Hepatic stellate cell (primary cell): ENCODE results near the gene SECISBP2L.
A peak's percentile ranks its signal among the peaks of the same experiment; 100 is the strongest.
"Not testable (repeated sequence)": the region's sequence is repeated elsewhere in the genome, so short reads cannot be mapped to it uniquely, and the experiment has no call there.

ENCODE experiments used
- DNase-seq: peaks from one replicate; pipeline ENCODE4 v3.0.0; 2011; ENCODE audit warnings: low spot score

The SECISBP2L gene

GRCh38 chr15:49046220-49047102, at the start of gene SECISBP2L:
Gene SECISBP2L (minus strand): TSS chr15:49046446. CDS start chr15:49046299, 147 bp downstream.
- DNase-seq: peak; percentile 92

GRCh38 chr15:49094923-49095322, 48.7 kb upstream of the SECISBP2L start:
- DNase-seq: no peak

GRCh38 chr15:49093252-49094105, 47.2 kb upstream of the SECISBP2L start:
- no peak for DNase-seq

- no peak for DNase-seq
These were observed 42.8 kb upstream of the SECISBP2L start for GRCh38 chr15:49088996-49089395.

GRCh38 chr15:49085696-49086459, 39.6 kb upstream of the SECISBP2L start:
- no peak for DNase-seq

- no peak for DNase-seq
These were observed 38.0 kb upstream of the SECISBP2L start for GRCh38 chr15:49084285-49084570.

GRCh38 chr15:49083401-49084284, 37.4 kb upstream of the SECISBP2L start:
- no peak for DNase-seq

GRCh38 chr15:49082960-49083359, 36.7 kb upstream of the SECISBP2L start:
- DNase-seq: peak; percentile 41

GRCh38 chr15:49079340-49080039, 33.2 kb upstream of the SECISBP2L start:
- no peak for DNase-seq

GRCh38 chr15:49075881-49076280, 29.6 kb upstream of the SECISBP2L start:
- DNase-seq: no peak

- not testable (repeated sequence) for DNase-seq
These were observed 28.5 kb upstream of the SECISBP2L start for GRCh38 chr15:49074589-49075287.

- DNase-seq: no peak
These were observed 20.1 kb upstream of the SECISBP2L start for GRCh38 chr15:49066372-49066771.

GRCh38 chr15:49064884-49065283, 18.6 kb upstream of the SECISBP2L start:
- DNase-seq: no peak

- DNase-seq: no peak
These were observed 18.0 kb upstream of the SECISBP2L start for GRCh38 chr15:49064281-49064653.

- no peak for DNase-seq
These were observed 17.4 kb upstream of the SECISBP2L start for GRCh38 chr15:49063402-49064280.

- no peak for DNase-seq
These were observed 16.7 kb upstream of the SECISBP2L start for GRCh38 chr15:49062900-49063299.

GRCh38 chr15:49060710-49061495, 14.7 kb upstream of the SECISBP2L start:
- peak; percentile 53 for DNase-seq

- DNase-seq: no peak
These were observed 13.2 kb upstream of the SECISBP2L start for GRCh38 chr15:49059491-49059890.
